NCI-H82 treated with DMSO at 0.1 percent for 48 hours (cell line): ENCODE data around the gene APEX2.
"Not testable (repeated sequence)": the region's sequence is repeated elsewhere in the genome, so short reads cannot be mapped to it uniquely, and the experiment has no call there.

Source experiments
- DNase-seq: peaks from one replicate; lab custom pipeline; 2025; ENCODE audit not compliant: unreplicated experiment; lab: John Stamatoyannopoulos, UW

The APEX2 gene

GRCh38 chrX:55008571-55009358 is 8.6 kb downstream of the APEX2 start:
- no peak for DNase-seq

- no peak for DNase-seq
Measured at GRCh38 chrX:55011294-55011693, 11.1 kb downstream of the APEX2 start.

DNA sequence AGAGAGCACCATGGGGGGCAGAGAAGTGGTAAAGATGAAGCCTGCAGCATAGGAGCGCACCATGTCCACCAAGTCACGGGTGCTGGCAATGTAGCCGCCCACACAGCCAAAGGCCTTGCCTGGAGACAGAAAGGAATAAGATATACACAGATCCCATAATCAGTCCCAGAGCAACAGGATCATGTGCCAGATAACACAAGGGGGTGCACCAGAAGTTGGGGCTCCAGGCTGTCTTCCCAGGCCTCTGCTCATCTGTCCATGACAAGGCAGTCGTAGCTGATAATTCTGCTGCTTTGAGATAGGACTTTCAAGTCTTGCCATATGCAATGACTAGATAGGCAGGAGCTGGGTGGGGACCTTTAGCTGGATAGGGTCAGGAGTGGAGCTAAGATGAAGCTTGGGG is 14.7 kb downstream of the APEX2 start:
- DNase-seq: no peak

- no peak for DNase-seq
Measured at GRCh38 chrX:55026143-55026542, 26.0 kb downstream of the APEX2 start.

DNA sequence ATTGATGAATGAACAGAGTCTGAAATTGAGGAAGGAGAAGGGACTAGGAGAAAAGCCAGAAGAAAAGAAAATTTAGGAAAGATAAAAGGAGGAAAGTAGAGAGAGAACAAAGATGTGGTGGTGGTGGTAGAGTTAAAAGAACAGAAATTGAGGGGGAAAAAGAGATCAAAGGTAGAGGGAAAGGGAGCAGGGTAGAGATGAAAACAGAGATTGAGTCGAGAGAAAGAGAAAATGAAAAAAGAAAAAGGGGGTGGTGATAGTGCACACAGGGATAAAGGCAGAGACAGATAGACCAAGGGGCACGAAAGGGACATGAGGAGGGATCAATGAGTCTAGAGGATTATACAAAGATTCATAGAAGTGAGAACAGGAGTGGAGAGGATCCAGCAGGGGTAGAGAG is 26.7 kb downstream of the APEX2 start:
- no peak for DNase-seq

DNA sequence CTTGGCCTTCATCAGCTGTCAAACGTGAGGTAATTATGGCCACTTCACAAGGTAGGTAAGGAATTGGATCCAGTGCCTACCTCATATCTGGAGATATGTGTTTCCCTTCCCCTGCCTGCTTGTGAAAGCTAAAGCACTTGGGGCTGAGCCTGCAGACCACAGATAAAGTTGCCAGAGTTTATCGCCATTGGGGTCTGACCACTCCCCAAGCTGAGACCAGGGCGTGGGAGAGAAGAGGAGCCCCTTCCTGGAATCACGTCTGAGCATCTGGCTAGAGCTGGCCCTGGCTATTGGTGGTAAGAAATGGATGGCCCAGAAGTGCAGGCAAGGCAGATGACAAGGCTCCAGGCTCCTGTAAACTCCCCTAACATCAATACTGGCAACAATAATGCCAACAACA is 27.9 kb downstream of the APEX2 start:
- no peak for DNase-seq

- no peak for DNase-seq
Measured at GRCh38 chrX:55028611-55029010, 28.4 kb downstream of the APEX2 start.

DNA sequence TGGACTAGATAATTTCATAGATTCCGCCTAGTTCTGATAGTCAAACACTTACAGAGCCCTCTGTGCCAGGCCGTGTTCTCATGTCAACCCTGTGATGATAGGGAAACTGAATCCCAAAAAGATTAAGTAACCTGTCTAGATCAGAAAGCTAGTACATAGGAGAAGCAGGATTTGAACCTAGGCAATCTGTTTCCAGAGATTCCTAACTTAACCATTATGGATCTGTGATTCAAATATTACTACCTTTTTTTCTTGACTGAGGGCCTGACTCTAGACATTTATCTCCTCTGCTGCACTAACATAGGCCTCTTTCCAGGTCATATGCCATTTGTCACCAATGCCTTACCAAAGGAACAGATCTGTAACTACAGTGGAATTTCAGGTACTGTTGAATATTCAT is 29.1 kb downstream of the APEX2 start:
- no peak for DNase-seq

GRCh38 chrX:55030271-55031205 is 30.4 kb downstream of the APEX2 start, which contains the start of gene ALAS2:
Gene ALAS2, minus strand, starts transcription at chrX:55030977. Its CDS starts 4,977 bp downstream, at chrX:55026000.
- no peak for DNase-seq

DNA sequence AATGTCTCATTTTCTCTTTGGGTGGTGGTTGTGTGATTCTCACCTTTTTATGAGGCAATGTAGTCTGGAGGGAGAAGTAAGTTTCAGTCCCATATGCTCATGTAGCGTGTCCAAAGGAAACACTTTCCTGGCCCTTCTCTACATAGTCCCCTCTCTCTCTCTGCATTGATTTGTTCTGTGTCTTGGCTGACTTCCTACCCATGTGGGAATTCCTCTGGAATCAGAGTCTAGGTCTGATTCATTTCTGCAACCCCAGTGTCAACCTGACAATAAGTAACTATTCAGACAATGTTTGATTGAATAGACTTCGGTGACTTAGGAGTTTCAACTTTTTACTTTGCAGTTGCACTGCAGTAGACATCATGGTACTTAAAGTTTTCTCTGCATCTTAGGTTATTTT is 33.3 kb downstream of the APEX2 start:
- no peak for DNase-seq

DNA sequence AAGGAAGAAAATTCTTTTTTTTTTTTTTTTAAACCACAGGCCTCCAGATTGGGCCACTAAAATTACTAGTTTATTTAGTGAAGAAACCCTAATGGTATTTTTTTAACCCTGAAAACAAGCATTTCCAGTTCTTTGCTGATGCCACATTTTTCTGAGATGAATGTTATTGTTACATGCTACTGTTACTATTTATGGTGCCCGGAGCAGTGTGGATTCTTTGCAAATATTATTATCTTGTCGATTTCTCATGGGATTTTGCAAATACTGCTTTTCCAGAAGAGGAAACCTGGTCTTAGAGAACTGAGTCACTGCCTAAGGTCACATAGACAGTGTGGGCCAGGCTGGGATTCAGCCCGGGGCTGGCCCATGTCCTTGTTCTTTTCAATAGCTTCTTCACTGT is 39.3 kb downstream of the APEX2 start:
- no peak for DNase-seq

DNA sequence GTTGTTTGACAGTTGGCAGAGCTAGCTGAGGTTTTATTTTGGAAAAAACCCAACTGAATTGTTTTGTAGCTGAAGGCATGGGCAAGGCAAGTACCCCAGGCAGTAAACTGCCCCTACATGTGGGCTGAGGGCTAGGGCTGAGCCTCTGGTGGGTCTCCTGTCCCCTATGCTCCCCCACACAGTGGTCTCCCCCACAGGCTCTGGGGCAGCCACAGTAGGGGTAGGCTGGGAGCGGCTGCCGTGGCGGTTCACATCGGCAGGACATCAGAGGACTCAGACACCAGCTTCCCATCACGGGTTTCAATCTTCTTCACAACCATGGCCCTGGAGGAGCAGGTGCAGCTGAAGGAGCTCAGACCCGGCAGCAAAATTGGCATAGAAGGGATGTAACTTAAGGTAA is 41.4 kb downstream of the APEX2 start:
- no peak for DNase-seq

GRCh38 chrX:55050599-55050998 is 50.4 kb downstream of the APEX2 start:
- DNase-seq: not testable (repeated sequence)

GRCh38 chrX:55056820-55057674 is 56.9 kb downstream of the APEX2 start:
- no peak for DNase-seq

GRCh38 chrX:55057675-55058249 is 57.6 kb downstream of the APEX2 start:
- peak; percentile 0 for DNase-seq
